Measurements from ENCODE around the gene LCTL. TPM values are rescaled to one million over a fixed set of nuclear protein-coding genes. Genes with fewer than 3 reads are reported as not detected.
A peak's percentile ranks its signal among the peaks of the same experiment; 100 is the strongest.
"Not testable (repeated sequence)": the region's sequence is repeated elsewhere in the genome, so short reads cannot be mapped to it uniquely, and the experiment has no call there.

Gene LCTL
- total RNA-seq, 3 donors from 2014 or later: not detected

DNA sequence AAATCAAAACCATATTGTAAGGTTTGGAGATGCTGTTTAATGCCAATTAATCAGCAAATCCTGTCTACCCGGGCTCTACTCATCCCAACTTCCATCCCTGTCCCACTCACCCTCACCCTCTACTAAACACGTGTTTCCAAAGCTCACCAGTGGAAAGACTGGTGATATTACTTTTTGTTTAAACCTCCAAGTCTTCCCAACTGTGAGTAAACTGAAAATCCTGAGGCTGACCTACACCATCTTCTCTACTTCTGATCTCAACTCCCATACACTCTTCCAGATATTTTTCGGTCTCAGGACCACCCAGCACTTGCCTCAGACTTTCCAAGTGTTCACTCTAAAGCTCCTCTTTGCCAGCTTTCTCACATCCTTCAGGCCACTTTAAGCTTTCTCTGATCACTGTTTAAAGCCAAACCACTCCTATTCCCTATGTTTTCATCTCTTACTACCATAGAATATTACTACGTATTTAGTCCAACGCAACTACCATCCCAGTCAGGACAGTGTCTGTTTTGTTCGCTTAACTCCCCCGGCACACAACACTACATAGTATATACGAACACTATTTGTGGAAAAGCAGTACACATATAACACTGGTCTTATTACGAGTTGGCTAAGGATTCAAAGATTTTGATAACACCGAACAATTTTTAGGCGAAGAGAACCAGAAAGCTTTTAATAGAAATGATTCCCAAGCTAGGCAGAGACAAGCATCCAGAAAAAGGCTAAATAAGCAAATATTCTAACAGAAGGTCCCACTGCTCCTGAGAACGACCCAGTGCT, 61.8 kb downstream of the LCTL start:
- H3K9me3 ChIP-seq: no peaks in the 10 kb centered on the region
- no peak for DNase-seq (ENCODE audit: low spot score in 2 of 2)
- H3K4me3 ChIP-seq: peak overlapping the region; percentile 85 to 99 (median 92)
- H3K4me1 ChIP-seq: peaks cover 9% of the 10 kb centered on the region in 2 donors
- H3K27ac ChIP-seq: peak overlapping the region; percentile 96
- TF ChIP-seq POLR2A (IDR thresholded peaks at IDR 0.05) (no peak), POLR2AphosphoS5 (IDR thresholded peaks at IDR 0.05) (no peak)
- TF ChIP-seq, protein P1, sequence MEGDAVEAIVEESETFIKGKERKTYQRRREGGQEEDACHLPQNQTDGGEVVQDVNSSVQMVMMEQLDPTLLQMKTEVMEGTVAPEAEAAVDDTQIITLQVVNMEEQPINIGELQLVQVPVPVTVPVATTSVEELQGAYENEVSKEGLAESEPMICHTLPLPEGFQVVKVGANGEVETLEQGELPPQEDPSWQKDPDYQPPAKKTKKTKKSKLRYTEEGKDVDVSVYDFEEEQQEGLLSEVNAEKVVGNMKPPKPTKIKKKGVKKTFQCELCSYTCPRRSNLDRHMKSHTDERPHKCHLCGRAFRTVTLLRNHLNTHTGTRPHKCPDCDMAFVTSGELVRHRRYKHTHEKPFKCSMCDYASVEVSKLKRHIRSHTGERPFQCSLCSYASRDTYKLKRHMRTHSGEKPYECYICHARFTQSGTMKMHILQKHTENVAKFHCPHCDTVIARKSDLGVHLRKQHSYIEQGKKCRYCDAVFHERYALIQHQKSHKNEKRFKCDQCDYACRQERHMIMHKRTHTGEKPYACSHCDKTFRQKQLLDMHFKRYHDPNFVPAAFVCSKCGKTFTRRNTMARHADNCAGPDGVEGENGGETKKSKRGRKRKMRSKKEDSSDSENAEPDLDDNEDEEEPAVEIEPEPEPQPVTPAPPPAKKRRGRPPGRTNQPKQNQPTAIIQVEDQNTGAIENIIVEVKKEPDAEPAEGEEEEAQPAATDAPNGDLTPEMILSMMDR (IDR thresholded peaks at IDR 0.05): no peak
- intact Hi-C loops (cut with DNase I; ENCODE audit: low total_unique reads): no loop called here
- no peaks in the 10 kb centered on the region for H3K27me3 ChIP-seq
- peaks cover 5% of the 10 kb centered on the region for H3K36me3 ChIP-seq

DNA sequence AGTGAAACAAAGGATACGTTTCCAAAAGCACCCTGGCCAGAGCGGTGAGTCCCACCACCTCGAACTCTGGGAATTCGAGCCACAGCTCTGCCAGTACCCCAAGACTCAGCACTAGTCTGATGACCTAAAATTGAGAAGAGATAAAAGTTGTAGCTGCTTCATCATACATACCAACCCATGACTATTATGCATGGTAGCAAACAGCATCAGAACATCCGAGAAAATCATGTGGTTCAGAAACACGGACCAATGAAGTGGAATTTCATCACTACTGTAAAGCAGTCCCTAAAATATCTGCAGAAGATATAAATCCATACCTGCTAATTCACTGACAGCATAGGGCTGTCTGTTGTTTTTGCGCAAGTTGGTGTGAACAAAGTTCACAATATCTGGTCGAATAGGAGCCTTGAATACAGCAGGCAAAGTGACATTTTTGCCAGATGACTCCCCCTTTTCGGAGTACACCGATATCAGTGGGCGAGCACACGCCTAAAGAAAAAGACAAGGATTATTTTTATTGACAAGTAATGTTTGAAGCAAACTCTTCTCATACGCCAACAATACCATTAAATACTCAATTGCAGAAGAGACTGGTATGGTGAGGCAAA, 62.7 kb downstream of the LCTL start:
- H3K4me1 ChIP-seq; H3K9me3 ChIP-seq; H3K27me3 ChIP-seq; intact Hi-C loops (cut with DNase I; ENCODE audit: low total_unique reads); H3K36me3 ChIP-seq; DNase-seq (ENCODE audit: low spot score in 2 of 2): not testable (repeated sequence)
- H3K4me3 ChIP-seq: peak overlapping the region in 2 of 3 donors; percentile 85 to 99
- H3K27ac ChIP-seq: peak overlapping the region; percentile 23 to 96

GRCh38 chr15:66502491-66502890, 63.3 kb downstream of the LCTL start:
- Histone ChIP-seq H3K9me3 (no peaks in the 10 kb centered on the region), H3K4me3 (peak overlapping the region in 1 of 3 donors; percentile 85), H3K27ac (peak overlapping the region in 1 of 2 donors; percentile 23), H3K4me1 (peaks cover 9% of the 10 kb centered on the region in 2 donors), H3K36me3 (peaks cover 5% of the 10 kb centered on the region), H3K27me3 (no peaks in the 10 kb centered on the region)
- intact Hi-C loops (cut with DNase I; ENCODE audit: low total_unique reads): no loop called here
- DNase-seq (ENCODE audit: low spot score in 2 of 2): no peak
- TF ChIP-seq, protein P1 (IDR thresholded peaks at IDR 0.05): no peak
- TF ChIP-seq POLR2AphosphoS5 (IDR thresholded peaks at IDR 0.05): no peak
- no peak for TF ChIP-seq POLR2A (IDR thresholded peaks at IDR 0.05)

- DNase-seq (ENCODE audit: low spot score in 2 of 2); H3K27ac ChIP-seq; intact Hi-C loops (cut with DNase I; ENCODE audit: low total_unique reads); H3K9me3 ChIP-seq; H3K27me3 ChIP-seq; H3K4me3 ChIP-seq; H3K36me3 ChIP-seq: not testable (repeated sequence)
- peaks cover 9 to 14% of the 10 kb centered on the region in 2 donors for H3K4me1 ChIP-seq
Measured at GRCh38 chr15:66500346-66500745, 65.5 kb downstream of the LCTL start.

DNA sequence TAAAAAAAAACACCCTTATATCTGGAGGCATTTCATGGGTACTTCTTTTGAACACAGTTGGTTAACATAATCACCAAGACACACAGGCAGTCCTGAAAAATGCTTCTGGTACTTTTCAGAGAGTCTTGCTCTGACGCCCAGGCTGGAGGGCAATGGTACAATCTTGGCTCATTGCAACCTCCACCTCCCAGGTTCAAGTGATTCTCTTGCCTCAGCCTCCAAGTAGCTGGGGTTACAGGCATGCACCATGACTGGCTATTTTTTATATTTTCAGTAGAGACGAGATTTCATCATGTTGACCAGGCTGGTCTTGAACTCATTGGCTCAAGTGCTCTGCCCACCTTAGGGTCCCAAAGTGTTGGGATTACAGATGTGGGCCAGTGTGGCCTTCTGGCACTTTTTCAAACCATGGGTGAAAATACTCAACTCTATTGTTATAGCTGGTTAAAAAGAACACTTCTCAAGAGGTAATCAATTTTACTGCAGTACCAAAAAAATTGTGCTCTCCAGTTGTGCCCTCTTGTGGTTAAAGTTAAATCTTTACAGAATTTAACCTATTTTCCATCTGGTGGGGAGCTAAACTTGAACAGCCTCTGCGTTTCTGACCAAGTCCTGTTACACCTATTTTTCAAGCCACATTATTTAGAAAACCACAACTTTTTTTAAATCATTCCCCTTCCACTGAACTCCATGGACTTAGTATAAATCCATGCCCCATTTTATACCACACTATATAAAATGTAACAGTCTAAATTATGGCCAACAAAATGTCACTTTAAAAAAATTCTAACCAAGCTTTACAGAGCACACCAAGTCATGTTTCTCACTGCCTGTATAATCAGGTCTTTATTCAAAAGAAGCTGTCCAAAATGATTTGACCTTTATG, 67.1 kb downstream of the LCTL start:
- H3K4me1 ChIP-seq: peaks cover 9 to 12% of the 10 kb centered on the region in 2 donors
- no peak overlapping the region for H3K4me3 ChIP-seq
- intact Hi-C loops (cut with DNase I; ENCODE audit: low total_unique reads): loop anchor here (5.0 kb wide), 1 partner anchor 111 kb away; the partner anchor contains the start of gene MAP2K1
- TF ChIP-seq POLR2A (IDR thresholded peaks at IDR 0.05): no peak
- TF ChIP-seq, protein P1 (IDR thresholded peaks at IDR 0.05): peak in 2 of 3 donors; percentile 20 to 34
- peak in 1 of 3 donors; percentile 8 for TF ChIP-seq POLR2AphosphoS5 (IDR thresholded peaks at IDR 0.05)
- H3K36me3 ChIP-seq: peaks cover 5% of the 10 kb centered on the region
- no peaks in the 10 kb centered on the region for H3K27me3 ChIP-seq
- no peaks in the 10 kb centered on the region for H3K9me3 ChIP-seq
- H3K27ac ChIP-seq: peak overlapping the region in 1 of 2 donors; percentile 94
- DNase-seq (ENCODE audit: low spot score in 2 of 2): no peak

Other genes with a start within 250 kb of the LCTL start
- gene TIPIN, start 209.3 kb downstream of the LCTL start, total RNA-seq: 1 to 10 TPM; 5.0 to 9.7 (median 6.6) TPM
- 10 to 100 TPM; 29.2 to 59.7 (median 38.5) TPM for gene MAP2K1, start 179.1 kb downstream of the LCTL start, total RNA-seq
- gene SNAPC5, start 68.2 kb downstream of the LCTL start, total RNA-seq: 10 to 100 TPM; 26.9 to 35.1 (median 31.5) TPM
- gene RPL4, start 61.1 kb downstream of the LCTL start, total RNA-seq: 1,000 to 10,000 TPM; 3,770 to 3,861 (median 3,828) TPM
- 1 to 10 TPM; 4.0 to 8.2 (median 7.6) TPM for gene ZWILCH, start 60.7 kb downstream of the LCTL start, total RNA-seq
- 10 to 100 TPM in 2 of 3 donors, 1 to 10 TPM in 1; 7.6 to 22.6 (median 13.4) TPM for gene SMAD6, start 136.2 kb upstream of the LCTL start, total RNA-seq

Data from breast epithelium (tissue), 4 donors.